NOMO-1 treated with dmso at 0.1 percent for 144 hours (cell line): ENCODE measurements around the gene C12orf57.
A peak's percentile ranks its signal among the peaks of the same experiment; 100 is the strongest.
"Not testable (repeated sequence)": the region's sequence is repeated elsewhere in the genome, so short reads cannot be mapped to it uniquely, and the experiment has no call there.

Source experiments
- DNase-seq: peaks from one replicate; lab custom pipeline; 2025; ENCODE audit not compliant: unreplicated experiment; lab: John Stamatoyannopoulos, UW

The C12orf57 gene

GRCh38 chr12:6943722-6944380, at the start of gene C12orf57, which contains the start of gene RNU7-1:
TSS of gene C12orf57 (plus strand) at chr12:6944022. CDS start at chr12:6944122, 100 bp downstream.
TSS of gene RNU7-1 (plus strand) at chr12:6943816.
- DNase-seq: peak; percentile 84

- no peak for DNase-seq
Observed at GRCh38 chr12:6894321-6894720, 49.5 kb upstream of the C12orf57 start.

- DNase-seq: no peak
Observed at GRCh38 chr12:6896846-6897435, 46.9 kb upstream of the C12orf57 start.

GRCh38 chr12:6899427-6899826, 44.4 kb upstream of the C12orf57 start:
- no peak for DNase-seq

- DNase-seq: no peak
Observed at GRCh38 chr12:6899837-6900519, 43.8 kb upstream of the C12orf57 start.

GRCh38 chr12:6902448-6902847, 41.4 kb upstream of the C12orf57 start:
- no peak for DNase-seq

- no peak for DNase-seq
Observed at GRCh38 chr12:6903722-6904121, 40.1 kb upstream of the C12orf57 start.

- peak; percentile 86 for DNase-seq
Observed at GRCh38 chr12:6904280-6905276, 39.2 kb upstream of the C12orf57 start, which contains the start of gene LRRC23. TSS of gene LRRC23 (plus strand) at chr12:6904822. CDS start at chr12:6905634, 812 bp downstream.

- no peak for DNase-seq
Observed at GRCh38 chr12:6905414-6906040, 38.3 kb upstream of the C12orf57 start.

GRCh38 chr12:6908141-6908540, 35.7 kb upstream of the C12orf57 start:
- not testable (repeated sequence) for DNase-seq

GRCh38 chr12:6909421-6910145, 34.2 kb upstream of the C12orf57 start:
- peak; percentile 20 for DNase-seq

GRCh38 chr12:6912164-6912935, 31.5 kb upstream of the C12orf57 start:
- DNase-seq: no peak

- peak; percentile 23 for DNase-seq
Observed at GRCh38 chr12:6914246-6914946, 29.4 kb upstream of the C12orf57 start, which contains the start of gene ENO2. TSS of gene ENO2 (plus strand) at chr12:6914580. CDS start at chr12:6915833, 1,253 bp downstream.

- no peak for DNase-seq
Observed at GRCh38 chr12:6914947-6915788, 28.7 kb upstream of the C12orf57 start.

- no peak for DNase-seq
Observed at GRCh38 chr12:6915789-6916285, 28.0 kb upstream of the C12orf57 start.

GRCh38 chr12:6916426-6917200, 27.2 kb upstream of the C12orf57 start:
- DNase-seq: no peak
